Coronary artery (tissue), 2 donors: ENCODE data around the gene TENM3.

Experiments used
- DNase-seq: peaks from one replicate; pipeline ENCODE4 v3.0.0-alpha.2; 2017; ENCODE audit warnings: low spot score
- H3K27ac ChIP-seq, 2 donors: fragments of 200-600 bp; sonication (generic); one replicate each; pipeline ENCODE4 v1.5.1; 2016 to 2019
- H3K4me3 ChIP-seq: fragments of 200-600 bp; sonication (generic); 2 replicates; pipeline ENCODE4 v1.5.1; 2016; ENCODE audit warnings: mild to moderate bottlenecking, moderate library complexity
- TF ChIP-seq, protein P1 (sequence below): fragments of 200-600 bp; sonication (generic); IDR thresholded peaks from one replicate; pipeline ENCODE4 v1.5.1; 2019; ENCODE audit warnings: antibody characterized with exemption

Gene TENM3

GRCh38 chr4:182624281-182624680 is 381.1 kb downstream of the TENM3 start:
- H3K4me3 ChIP-seq: no peak overlapping the region
- TF ChIP-seq, protein P1, sequence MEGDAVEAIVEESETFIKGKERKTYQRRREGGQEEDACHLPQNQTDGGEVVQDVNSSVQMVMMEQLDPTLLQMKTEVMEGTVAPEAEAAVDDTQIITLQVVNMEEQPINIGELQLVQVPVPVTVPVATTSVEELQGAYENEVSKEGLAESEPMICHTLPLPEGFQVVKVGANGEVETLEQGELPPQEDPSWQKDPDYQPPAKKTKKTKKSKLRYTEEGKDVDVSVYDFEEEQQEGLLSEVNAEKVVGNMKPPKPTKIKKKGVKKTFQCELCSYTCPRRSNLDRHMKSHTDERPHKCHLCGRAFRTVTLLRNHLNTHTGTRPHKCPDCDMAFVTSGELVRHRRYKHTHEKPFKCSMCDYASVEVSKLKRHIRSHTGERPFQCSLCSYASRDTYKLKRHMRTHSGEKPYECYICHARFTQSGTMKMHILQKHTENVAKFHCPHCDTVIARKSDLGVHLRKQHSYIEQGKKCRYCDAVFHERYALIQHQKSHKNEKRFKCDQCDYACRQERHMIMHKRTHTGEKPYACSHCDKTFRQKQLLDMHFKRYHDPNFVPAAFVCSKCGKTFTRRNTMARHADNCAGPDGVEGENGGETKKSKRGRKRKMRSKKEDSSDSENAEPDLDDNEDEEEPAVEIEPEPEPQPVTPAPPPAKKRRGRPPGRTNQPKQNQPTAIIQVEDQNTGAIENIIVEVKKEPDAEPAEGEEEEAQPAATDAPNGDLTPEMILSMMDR: no peak
- DNase-seq: no peak
- H3K27ac ChIP-seq: no peak overlapping the region

GRCh38 chr4:182625193-182625592 is 382.0 kb downstream of the TENM3 start:
- no peak overlapping the region for H3K27ac ChIP-seq
- H3K4me3 ChIP-seq: no peak overlapping the region
- TF ChIP-seq, protein P1: no peak
- DNase-seq: no peak

- Histone ChIP-seq H3K27ac (no peak overlapping the region), H3K4me3 (no peak overlapping the region)
- DNase-seq: no peak
- TF ChIP-seq, protein P1: no peak
Observed at GRCh38 chr4:182627996-182628395, 384.8 kb downstream of the TENM3 start.

DNA sequence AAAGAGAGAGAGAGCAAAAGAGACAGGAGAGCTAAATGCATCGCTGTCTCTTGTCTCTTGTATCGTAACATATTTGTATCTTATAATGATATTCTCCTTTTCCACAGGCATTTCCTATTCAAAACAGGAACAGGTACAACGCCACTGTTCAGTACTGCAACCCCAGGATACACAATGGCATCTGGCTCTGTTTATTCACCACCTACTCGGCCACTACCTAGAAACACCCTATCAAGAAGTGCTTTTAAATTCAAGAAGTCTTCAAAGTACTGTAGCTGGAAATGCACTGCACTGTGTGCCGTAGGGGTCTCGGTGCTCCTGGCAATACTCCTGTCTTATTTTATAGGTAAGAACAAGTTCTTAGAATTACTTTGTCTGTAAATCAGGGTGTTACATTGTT is 385.3 kb downstream of the TENM3 start:
- Histone ChIP-seq H3K27ac (no peak overlapping the region), H3K4me3 (no peak overlapping the region)
- no peak for DNase-seq
- TF ChIP-seq, protein P1: no peak

DNA sequence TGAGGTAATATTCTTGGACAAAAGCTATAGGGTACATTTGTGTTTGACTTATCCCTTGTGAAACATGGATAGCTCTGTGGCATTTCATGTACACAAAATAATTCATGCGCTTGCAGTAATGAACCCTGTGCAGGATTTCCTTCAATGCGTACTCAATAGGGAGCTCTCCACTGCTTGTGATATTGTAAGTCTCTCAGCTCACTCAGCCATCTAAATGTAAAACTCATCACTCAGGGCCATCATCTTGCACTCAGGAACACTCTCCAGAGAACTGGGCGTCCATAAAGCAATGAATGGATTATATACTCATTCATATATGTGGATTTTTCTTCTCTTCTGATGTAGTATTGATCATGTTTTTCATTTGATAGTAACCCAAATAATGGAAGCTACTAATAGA is 385.9 kb downstream of the TENM3 start:
- TF ChIP-seq, protein P1: no peak
- H3K4me3 ChIP-seq: no peak overlapping the region
- H3K27ac ChIP-seq: no peak overlapping the region
- DNase-seq: no peak

DNA sequence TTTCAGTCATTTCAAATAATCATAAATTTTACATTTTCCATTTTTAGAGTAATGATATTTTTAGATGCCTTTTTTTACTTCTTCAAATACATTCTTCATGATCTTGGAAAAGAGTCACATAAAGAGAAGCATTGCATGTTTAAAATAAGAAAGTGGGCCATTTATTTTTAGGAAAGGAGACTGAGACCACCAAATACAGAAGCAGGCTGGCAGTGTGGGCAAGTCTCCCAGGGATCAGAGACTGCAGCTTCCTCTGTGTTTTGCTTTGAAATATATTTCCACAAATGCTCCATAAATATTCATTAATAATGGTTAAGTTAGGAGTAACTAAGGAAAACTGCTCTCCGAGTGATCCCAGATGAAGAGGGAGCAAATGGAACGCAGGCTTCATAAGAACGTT is 397.3 kb downstream of the TENM3 start:
- Histone ChIP-seq H3K27ac (no peak overlapping the region), H3K4me3 (no peak overlapping the region)
- TF ChIP-seq, protein P1: no peak
- DNase-seq: no peak

DNA sequence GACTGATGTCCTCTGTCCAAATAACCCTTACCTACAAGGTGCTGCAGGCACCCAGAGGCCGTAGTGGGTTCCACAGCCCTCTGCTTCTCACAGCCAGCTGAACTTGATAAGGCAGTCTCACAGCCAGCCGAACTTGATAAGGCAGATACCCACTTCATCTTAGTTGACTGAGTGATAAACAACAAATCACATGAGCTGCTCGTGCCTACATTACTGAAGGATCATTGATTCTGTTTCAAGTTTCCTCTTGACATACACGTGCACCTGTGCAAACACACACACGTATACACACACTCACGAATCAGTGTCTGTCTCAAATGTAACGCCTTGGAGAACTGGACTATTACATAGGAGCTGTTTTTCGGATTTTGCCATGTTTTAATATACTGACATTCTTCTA is 397.7 kb downstream of the TENM3 start:
- DNase-seq: no peak
- H3K27ac ChIP-seq: no peak overlapping the region
- H3K4me3 ChIP-seq: no peak overlapping the region
- TF ChIP-seq, protein P1: no peak
